Calu3 (cell line): ENCODE data around the gene THADA. TPM values are rescaled to one million over a fixed set of nuclear protein-coding genes. Genes with fewer than 3 reads are reported as not detected.

Experiments
- BruUV-seq: library from RNA; stranded (reverse); fragments of 400-500 nt; replicated peaks from 2 replicates; lab custom pipeline; 2021; lab: Mats Ljungman, UMichigan
- CTCF ChIA-PET: fragments of 300-600 bp; sonication (Branson Sonifier 250); formaldehyde crosslinking; loops from one replicate; lab custom pipeline; 2022; ENCODE audit warnings: antibody characterized with exemption; lab: Charles Lee
- DNase-seq: peaks from one replicate; pipeline ENCODE4 v3.0.0; 2022
- H3K27ac Mint-ChIP-seq: one replicate; pipeline ENCODE4 v1.8.0; 2022; ENCODE audit warnings: mixed read lengths; ENCODE audit not compliant: unreplicated experiment
- H3K27me3 Mint-ChIP-seq: one replicate; pipeline ENCODE4 v1.8.0; 2022; ENCODE audit warnings: mixed read lengths; ENCODE audit not compliant: unreplicated experiment
- H3K36me3 Mint-ChIP-seq: one replicate; pipeline ENCODE4 v1.8.0; 2022; ENCODE audit warnings: mild to moderate bottlenecking, moderate library complexity, mixed read lengths; ENCODE audit not compliant: insufficient read depth, unreplicated experiment
- H3K4me1 Mint-ChIP-seq: one replicate; pipeline ENCODE4 v1.8.0; 2022; ENCODE audit warnings: mild to moderate bottlenecking, low read depth, mixed read lengths; ENCODE audit not compliant: unreplicated experiment
- H3K4me3 Mint-ChIP-seq: one replicate; pipeline ENCODE4 v1.8.0; 2022; ENCODE audit warnings: mild to moderate bottlenecking, low read depth, moderate library complexity, mixed read lengths; ENCODE audit not compliant: unreplicated experiment
- H3K9me3 Mint-ChIP-seq: one replicate; pipeline ENCODE4 v1.8.0; 2022; ENCODE audit warnings: low read depth, mixed read lengths; ENCODE audit not compliant: unreplicated experiment
- intact Hi-C: fragments of 100-400 bp; cut with micrococcal nuclease; formaldehyde crosslinking; loops from one replicate; pipeline ENCODE4 v1.10.0; 2022; ENCODE audit not compliant: unreplicated experiment
- total RNA-seq: library from RNA; stranded (reverse); gene quantifications from 2 replicates; pipeline ENCODE4 v1.2.3, GENCODE V29; 2022
- TF ChIP-seq, protein P1 (sequence below): fragments of 200-600 bp; IDR thresholded peaks from one replicate; pipeline ENCODE4 v1.8.0; 2022; ENCODE audit warnings: antibody characterized with exemption; ENCODE audit not compliant: unreplicated experiment

Gene THADA
- total RNA-seq, 1 experiment from 2014 or later, result 35.5 TPM

DNA sequence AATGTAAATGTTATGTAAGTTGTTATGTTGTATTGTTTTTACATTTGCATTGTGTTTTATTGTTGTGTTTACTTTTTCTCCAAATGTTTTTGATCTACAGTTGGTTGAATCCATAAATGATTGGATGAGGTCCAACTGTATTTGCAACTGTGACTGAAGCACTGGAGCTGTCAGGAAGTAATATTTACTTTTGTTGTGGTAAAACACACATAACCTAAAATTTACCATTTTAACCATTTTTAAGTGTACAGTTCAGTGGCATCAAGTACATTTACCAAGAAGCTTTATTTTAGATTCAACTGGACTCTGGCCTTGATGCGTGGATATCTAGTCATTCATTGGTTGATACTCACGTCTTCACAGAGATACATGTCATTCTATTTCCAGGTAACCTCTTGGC lies 181.8 kb downstream of the THADA start:
- peaks cover 3% of the 10 kb centered on the region for H3K9me3 Mint-ChIP-seq
- BruUV-seq, result no TSS peak
- CTCF ChIA-PET, result no interaction called here
- TF ChIP-seq, protein P1, sequence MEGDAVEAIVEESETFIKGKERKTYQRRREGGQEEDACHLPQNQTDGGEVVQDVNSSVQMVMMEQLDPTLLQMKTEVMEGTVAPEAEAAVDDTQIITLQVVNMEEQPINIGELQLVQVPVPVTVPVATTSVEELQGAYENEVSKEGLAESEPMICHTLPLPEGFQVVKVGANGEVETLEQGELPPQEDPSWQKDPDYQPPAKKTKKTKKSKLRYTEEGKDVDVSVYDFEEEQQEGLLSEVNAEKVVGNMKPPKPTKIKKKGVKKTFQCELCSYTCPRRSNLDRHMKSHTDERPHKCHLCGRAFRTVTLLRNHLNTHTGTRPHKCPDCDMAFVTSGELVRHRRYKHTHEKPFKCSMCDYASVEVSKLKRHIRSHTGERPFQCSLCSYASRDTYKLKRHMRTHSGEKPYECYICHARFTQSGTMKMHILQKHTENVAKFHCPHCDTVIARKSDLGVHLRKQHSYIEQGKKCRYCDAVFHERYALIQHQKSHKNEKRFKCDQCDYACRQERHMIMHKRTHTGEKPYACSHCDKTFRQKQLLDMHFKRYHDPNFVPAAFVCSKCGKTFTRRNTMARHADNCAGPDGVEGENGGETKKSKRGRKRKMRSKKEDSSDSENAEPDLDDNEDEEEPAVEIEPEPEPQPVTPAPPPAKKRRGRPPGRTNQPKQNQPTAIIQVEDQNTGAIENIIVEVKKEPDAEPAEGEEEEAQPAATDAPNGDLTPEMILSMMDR, result no peak
- DNase-seq, result no peak
- no peak overlapping the region for H3K4me3 Mint-ChIP-seq
- peaks cover 19% of the 10 kb centered on the region for H3K4me1 Mint-ChIP-seq
- intact Hi-C loops, result no loop called here
- no peaks in the 10 kb centered on the region for H3K27me3 Mint-ChIP-seq
- H3K27ac Mint-ChIP-seq, result no peak overlapping the region
- no peaks in the 10 kb centered on the region for H3K36me3 Mint-ChIP-seq

- intact Hi-C loops, result no loop called here
- TF ChIP-seq, protein P1, result no peak
- CTCF ChIA-PET, result no interaction called here
- Mint-ChIP-seq H3K27me3 (no peaks in the 10 kb centered on the region), H3K4me3 (no peak overlapping the region), H3K9me3 (no peaks in the 10 kb centered on the region), H3K27ac (no peak overlapping the region), H3K36me3 (no peaks in the 10 kb centered on the region), H3K4me1 (peaks cover 15% of the 10 kb centered on the region)
- DNase-seq, result no peak
- BruUV-seq, result no TSS peak
These were observed 183.6 kb downstream of the THADA start for GRCh38 chr2:43412114-43412753.

DNA sequence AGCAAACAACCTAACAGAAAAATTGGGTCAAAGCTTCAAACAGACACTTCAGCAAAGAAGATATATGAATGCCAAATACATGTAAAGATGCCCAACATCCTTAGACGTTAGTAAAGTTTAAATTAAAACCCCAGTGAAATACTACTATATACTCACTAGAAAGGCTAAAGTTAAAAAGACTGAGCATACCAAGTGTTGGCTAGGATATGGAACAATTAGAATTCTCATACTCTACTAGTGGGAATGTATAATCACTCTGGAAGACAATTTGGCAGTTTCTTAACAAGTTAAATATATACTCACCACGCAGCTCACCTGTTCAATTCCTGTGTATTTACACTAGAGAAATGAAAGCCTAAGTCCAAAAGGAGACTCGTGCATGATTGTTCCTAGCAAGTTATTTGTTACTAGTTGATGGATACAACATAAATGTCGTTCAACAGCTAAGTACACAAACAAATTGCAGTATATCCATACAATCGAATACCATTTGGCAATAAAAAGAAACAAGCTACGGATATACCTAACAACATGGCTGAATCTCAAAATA lies 185.7 kb downstream of the THADA start:
- no peak overlapping the region for H3K4me3 Mint-ChIP-seq
- no peaks in the 10 kb centered on the region for H3K27me3 Mint-ChIP-seq
- H3K36me3 Mint-ChIP-seq, result no peaks in the 10 kb centered on the region
- no peak for DNase-seq
- intact Hi-C loops, result no loop called here
- TF ChIP-seq, protein P1, result no peak
- no peak overlapping the region for H3K27ac Mint-ChIP-seq
- BruUV-seq, result no TSS peak
- H3K9me3 Mint-ChIP-seq, result no peaks in the 10 kb centered on the region
- CTCF ChIA-PET, result interaction anchor here (1.1 kb wide), 1 partner anchor 10 kb away, joined by 3 read pairs; no protein-coding TSS in a partner anchor
- H3K4me1 Mint-ChIP-seq, result peaks cover 15% of the 10 kb centered on the region

DNA sequence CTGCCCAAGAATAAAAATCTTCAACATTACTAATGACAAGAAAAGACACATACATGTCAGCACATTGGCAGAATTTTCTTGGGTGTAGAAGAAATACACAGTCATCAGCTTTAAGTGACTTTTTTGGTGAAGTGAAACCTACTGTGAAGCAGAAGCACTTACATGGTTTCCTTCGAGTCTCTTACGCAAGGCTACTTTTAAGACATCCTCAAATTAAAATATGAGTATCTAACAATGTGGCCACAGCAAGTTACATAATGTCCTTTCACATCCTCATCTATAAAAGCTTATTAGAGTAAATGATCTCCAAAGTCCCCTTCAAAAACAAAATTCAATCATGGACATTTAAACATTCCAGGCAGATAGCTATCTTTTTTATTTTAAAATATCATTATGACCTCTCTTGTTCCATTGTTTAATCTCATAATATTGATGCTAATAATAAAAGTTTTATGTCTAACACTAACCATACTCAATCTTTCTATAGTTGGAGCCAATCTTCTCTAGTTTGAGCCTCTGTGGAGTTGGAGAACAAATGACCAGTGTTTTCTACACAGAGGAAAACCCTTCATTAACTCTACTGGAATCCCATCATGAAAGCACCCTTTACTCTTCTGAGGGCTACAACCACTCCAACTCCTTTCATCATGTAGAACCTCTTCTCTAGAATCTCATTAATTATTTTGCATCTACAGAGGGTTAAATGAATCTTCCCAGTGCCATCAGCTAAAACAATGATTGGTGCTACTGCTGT lies 187.3 kb downstream of the THADA start:
- no peaks in the 10 kb centered on the region for H3K27me3 Mint-ChIP-seq
- intact Hi-C loops, result no loop called here
- CTCF ChIA-PET, result no interaction called here
- no peaks in the 10 kb centered on the region for H3K36me3 Mint-ChIP-seq
- TF ChIP-seq, protein P1, result no peak
- H3K4me1 Mint-ChIP-seq, result peaks cover 15% of the 10 kb centered on the region
- DNase-seq, result no peak
- no peak overlapping the region for H3K27ac Mint-ChIP-seq
- no peak overlapping the region for H3K4me3 Mint-ChIP-seq
- no peaks in the 10 kb centered on the region for H3K9me3 Mint-ChIP-seq
- BruUV-seq, result no TSS peak
